NCI-H2171 (cell line): Measurements from ENCODE around the gene GNL3.
"Not testable (repeated sequence)": the region's sequence is repeated elsewhere in the genome, so short reads cannot be mapped to it uniquely, and the experiment has no call there.

Experiments
- DNase-seq: peaks from one replicate; lab custom pipeline; 2025; lab: John Stamatoyannopoulos, UW

GNL3 gene

DNA sequence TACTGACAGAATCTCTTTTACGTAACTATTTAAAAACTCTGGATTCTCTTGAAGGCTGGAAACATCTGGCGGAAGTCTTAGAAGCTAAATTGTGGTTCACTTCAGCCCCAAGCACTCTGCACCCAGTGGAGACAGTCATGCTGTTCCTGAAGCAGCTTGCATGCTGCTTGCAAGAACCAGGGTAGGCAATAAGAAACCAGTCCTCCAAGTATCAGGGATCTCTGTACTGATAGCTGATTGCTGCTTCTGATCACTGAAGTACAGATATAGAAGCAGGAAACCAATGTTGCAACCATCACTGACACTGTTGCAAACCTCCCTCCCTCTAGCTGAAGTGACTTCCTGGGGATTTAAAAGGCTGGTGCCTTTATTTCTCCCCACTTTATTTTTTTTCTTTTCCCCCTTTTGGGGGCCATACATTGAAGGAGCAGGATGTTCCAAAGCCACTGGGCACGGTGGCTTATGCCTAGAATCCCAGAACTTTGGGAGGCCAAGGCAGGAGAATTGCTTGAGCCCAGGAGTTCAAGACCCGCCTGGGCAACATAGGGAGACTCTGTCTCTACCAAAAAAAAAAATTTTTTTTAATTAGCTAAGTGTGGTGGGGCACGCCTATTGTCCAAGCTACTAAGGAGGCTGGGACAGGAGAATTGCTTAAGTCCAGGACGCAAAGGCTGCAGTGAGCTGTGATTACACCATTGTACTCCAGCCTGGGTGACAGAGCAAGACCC is 35.3 kb downstream of the GNL3 start:
- DNase-seq = no peak

DNA sequence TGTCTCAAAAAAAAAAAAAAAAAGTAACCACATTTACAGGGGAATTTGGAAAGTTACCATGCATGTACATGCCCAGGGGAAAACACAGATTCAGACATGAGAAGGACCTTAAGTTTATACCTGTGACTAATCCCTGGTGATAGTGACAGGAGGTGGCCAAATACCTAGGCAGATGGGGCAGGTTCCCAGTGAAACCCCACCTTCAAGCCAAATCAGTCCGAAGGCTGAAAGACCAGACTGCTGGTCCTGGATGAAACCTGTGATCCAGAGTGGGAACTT is 35.8 kb downstream of the GNL3 start:
- no peak for DNase-seq

- no peak for DNase-seq
Observed at GRCh38 chr3:52722491-52722890, 36.7 kb downstream of the GNL3 start.

DNA sequence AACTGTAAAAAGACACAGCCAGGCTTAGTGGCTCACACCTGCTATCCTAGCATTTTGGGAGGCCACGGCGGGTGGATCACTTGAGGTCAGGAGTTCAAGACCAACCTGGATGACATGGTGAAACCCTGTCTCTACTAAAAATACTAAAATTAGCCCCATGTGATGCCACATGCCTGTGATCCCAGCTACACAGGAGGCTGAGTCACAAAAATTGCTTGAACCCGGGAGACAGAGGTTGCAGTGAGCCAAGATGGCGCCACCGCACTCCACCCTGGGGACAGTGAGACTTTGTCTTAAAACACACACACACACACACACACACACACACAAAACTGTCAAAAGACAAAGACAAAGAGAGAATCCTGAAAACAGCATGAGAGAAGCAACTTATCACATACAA is 38.1 kb downstream of the GNL3 start:
- no peak for DNase-seq

GRCh38 chr3:52724511-52724910 is 38.7 kb downstream of the GNL3 start:
- no peak for DNase-seq

- not testable (repeated sequence) for DNase-seq
Observed at GRCh38 chr3:52728753-52729152, 42.9 kb downstream of the GNL3 start.

GRCh38 chr3:52730681-52731080 is 44.8 kb downstream of the GNL3 start:
- no peak for DNase-seq

GRCh38 chr3:52731590-52731989 is 45.8 kb downstream of the GNL3 start:
- no peak for DNase-seq

DNA sequence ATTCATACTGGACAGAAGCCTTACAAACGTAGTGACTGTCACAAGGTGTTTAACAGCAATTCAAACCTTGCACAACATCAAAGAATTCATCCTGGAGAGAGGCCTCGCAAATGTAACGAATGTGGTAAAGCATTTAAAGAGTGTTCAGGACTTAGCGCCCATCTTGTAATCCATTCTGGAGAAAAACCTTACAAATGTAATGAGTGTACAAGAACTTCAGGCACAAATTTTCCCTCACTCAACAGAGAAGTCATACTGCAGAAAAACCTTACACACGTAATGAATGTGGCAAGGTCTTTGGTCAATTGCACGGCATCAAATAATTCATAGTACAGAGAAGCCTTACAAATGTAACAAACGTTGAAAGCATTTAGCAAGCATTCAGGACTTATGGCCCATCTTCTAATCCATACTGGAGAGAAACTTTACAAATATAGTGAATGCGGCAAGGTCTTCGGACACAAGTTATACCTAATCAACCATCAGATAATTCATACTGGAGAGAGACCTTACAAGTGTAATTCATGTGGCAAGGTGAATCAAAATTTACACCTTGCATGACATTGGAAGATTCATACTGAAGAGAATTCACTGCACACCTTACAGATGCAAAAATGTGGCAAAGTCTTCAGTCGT is 47.5 kb downstream of the GNL3 start:
- DNase-seq = no peak

- no peak for DNase-seq
Observed at GRCh38 chr3:52739730-52740129, 53.9 kb downstream of the GNL3 start.

DNA sequence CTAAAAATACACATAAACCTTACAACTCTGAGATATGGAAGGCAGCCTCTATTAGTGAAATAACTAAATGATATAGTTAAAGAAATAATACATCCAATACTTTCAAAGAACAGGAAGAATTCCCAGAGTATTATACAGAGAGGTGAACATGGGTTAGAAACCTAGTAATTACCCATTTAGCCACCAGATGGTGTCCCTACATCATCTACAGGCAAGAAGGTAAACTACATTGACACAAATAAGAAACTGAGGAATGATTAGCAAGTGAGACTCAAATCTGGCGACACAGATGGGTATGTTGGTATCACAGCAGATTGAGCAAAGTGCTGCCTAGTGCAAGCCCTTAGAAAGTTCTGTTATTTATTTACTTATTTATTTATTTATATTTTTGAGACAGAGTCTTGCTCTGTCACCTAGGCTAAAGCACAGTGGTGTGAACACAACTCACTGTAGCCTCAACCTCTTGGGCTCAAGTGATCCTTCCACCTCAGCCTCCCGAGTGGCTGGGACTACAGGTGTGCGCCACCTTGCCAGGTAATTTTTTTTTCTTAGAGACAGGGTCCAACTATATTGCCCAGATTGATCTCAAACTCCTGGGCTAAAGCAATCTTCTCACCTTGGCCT is 56.7 kb downstream of the GNL3 start:
- DNase-seq = no peak

- DNase-seq = no peak
Observed at GRCh38 chr3:52743152-52743551, 57.3 kb downstream of the GNL3 start.

DNA sequence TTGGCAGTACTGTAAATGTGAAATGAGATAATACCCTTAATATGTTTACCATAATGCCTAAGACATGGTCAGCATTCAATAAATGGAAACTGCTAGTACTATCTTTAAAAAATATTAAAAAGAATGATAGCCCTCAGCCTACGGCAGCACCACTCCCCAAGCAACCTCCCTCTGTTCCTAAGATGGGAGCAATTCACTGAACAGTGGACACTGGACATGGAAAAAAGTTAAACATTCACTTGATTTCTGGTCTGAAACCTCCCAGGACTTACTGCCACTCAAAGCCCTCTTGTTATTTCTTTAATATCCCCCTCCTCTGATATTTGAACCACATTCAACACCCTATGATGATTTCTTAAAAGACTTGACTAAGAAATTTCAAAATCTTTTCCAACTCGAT is 57.9 kb downstream of the GNL3 start:
- no peak for DNase-seq
